ENCODE data around the gene EGFL7. TPM values are rescaled to one million over a fixed set of nuclear protein-coding genes. Genes with fewer than 3 reads are reported as not detected.

The EGFL7 gene
- polyA plus RNA-seq, 1 donor from 2014 or later, result not detected

GRCh38 chr9:136676920-136677686, 14.4 kb downstream of the EGFL7 start:
- H3K27me3 Mint-ChIP-seq, result no peaks in the 10 kb centered on the region

GRCh38 chr9:136678034-136678433, 15.3 kb downstream of the EGFL7 start:
- Mint-ChIP-seq H3K4me1 (peaks cover 0 to 3% (median 0%) of the 10 kb centered on the region in 3 donors), H3K36me3 (no peaks in the 10 kb centered on the region), H3K9me3 (no peaks in the 10 kb centered on the region), H3K27ac (no peak overlapping the region), H3K27me3 (no peaks in the 10 kb centered on the region), H3K4me3 (no peak overlapping the region)

More at GRCh38 chr9:136676920-136677686, 14.4 kb downstream of the EGFL7 start:
- Mint-ChIP-seq H3K36me3 (no peaks in the 10 kb centered on the region), H3K27ac (peak overlapping the region in 1 of 3 donors; percentile 46), H3K4me1 (peaks cover 0 to 3% (median 0%) of the 10 kb centered on the region in 3 donors), H3K9me3 (no peaks in the 10 kb centered on the region), H3K4me3 (no peak overlapping the region)

DNA sequence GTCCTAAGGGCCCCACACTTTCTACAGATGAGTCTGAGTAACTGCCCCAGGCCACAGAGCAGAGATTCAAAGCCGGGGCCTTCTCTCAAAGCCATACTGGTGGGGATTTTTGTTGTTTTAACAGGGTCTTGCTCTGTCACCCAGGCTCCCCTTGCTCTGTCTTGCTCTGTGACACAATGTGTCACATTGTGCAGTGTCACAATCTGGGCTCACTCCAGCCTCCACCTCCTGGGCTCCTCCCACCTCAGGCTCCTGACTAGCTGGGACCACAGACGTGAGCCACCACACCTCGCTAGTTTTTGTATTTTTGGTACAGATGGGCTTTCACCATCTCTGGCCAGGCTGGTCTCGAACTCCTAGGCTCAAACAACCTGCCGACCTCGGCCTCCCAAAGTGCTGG, 15.9 kb downstream of the EGFL7 start:
- Mint-ChIP-seq H3K4me3 (no peak overlapping the region), H3K36me3 (no peaks in the 10 kb centered on the region), H3K9me3 (no peaks in the 10 kb centered on the region), H3K27me3 (no peaks in the 10 kb centered on the region), H3K4me1 (peaks cover 0 to 3% (median 0%) of the 10 kb centered on the region in 3 donors), H3K27ac (no peak overlapping the region)

DNA sequence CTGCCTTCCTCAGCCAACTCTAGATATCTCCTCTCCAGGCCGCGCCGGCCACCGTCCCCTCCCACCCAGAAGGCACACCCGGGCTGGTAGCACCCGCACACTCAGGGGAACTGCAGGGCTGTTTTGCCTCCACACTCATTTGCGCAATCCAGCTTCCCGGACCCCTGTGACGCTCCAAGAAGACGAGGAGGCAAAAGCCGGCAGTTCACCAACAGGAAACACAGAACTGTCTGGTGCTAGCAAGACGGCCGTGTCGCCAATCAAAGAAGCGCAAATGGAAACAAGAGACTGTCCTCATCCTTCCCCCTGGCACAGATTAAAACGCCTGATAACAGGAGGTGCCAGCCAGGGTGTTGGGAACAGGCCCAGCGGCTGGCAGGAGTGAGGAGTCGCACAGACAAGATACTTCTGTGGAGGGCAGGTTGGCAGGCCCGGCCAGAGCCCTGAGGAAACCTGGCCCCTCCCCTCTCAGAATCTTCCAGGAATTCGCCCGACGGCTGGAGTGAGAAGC, 16.8 kb downstream of the EGFL7 start:
- no peaks in the 10 kb centered on the region for H3K9me3 Mint-ChIP-seq
- no peaks in the 10 kb centered on the region for H3K27me3 Mint-ChIP-seq
- H3K4me3 Mint-ChIP-seq, result peak overlapping the region in 1 of 4 donors; percentile 35
- no peak overlapping the region for H3K27ac Mint-ChIP-seq
- H3K4me1 Mint-ChIP-seq, result peaks cover 0 to 3% (median 0%) of the 10 kb centered on the region in 3 donors
- no peaks in the 10 kb centered on the region for H3K36me3 Mint-ChIP-seq

DNA sequence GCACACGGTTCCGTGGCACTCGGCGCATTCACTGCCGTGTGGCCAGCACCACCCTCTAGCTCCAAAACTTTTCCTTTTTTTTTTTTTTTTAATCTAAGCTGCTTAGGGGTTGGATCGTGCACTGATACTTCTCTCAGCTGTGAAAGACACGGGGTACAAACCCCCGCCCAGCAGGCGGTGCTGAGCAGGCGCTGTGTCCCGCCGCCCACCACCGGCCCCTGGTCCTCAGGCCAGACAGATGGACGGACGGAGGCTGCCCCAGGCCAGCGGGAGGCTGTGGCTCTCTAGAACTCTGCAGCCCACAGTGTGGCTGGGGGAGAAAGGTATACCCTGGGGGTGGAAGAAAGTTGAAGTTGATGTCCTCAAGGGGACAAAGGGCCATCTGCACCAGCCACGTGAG, 18.3 kb downstream of the EGFL7 start:
- Mint-ChIP-seq H3K27me3 (no peaks in the 10 kb centered on the region), H3K4me1 (peaks cover 0 to 3% (median 3%) of the 10 kb centered on the region in 3 donors), H3K4me3 (no peak overlapping the region), H3K9me3 (no peaks in the 10 kb centered on the region), H3K27ac (no peak overlapping the region), H3K36me3 (no peaks in the 10 kb centered on the region)

GRCh38 chr9:136681945-136682699, 19.4 kb downstream of the EGFL7 start:
- H3K4me1 Mint-ChIP-seq, result peaks cover 0 to 3% (median 3%) of the 10 kb centered on the region in 3 donors
- no peak overlapping the region for H3K27ac Mint-ChIP-seq
- H3K9me3 Mint-ChIP-seq, result no peaks in the 10 kb centered on the region
- no peaks in the 10 kb centered on the region for H3K27me3 Mint-ChIP-seq
- peak overlapping the region in 1 of 4 donors; percentile 7 for H3K4me3 Mint-ChIP-seq
- no peaks in the 10 kb centered on the region for H3K36me3 Mint-ChIP-seq

- Mint-ChIP-seq H3K4me3 (no peak overlapping the region), H3K27ac (no peak overlapping the region), H3K9me3 (no peaks in the 10 kb centered on the region), H3K4me1 (peaks cover 0 to 3% (median 3%) of the 10 kb centered on the region in 3 donors), H3K36me3 (no peaks in the 10 kb centered on the region), H3K27me3 (no peaks in the 10 kb centered on the region)
These were observed 20.0 kb downstream of the EGFL7 start for GRCh38 chr9:136682710-136683109.

DNA sequence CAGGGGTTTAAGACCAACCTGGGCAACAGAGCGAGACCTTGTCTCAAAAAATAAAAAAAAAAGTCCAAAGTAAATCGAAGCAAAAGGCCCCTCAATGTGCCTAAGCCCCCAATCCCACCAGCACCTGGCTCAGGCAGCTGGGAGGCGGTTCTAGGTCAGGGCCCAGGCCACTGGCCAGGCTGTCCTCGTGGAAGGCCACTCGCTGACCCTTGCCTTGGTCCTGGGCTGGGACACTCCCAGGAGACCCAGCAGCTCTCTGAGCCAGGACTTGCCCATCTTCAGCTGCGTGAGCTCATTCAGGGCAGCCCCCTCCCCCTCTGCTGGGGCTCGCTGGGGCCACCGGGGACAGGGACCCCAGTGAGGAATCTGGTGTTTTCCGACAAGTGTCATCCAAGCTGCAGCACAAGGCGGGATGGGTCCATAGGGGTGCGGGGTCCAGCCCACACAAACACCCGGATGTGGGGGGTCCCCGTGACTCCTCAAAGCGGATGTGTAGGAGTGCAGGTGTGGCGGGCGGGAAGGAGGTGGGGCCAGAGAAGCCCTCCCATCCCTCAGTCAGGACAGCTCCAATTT, 20.5 kb downstream of the EGFL7 start:
- no peak overlapping the region for H3K27ac Mint-ChIP-seq
- H3K9me3 Mint-ChIP-seq, result no peaks in the 10 kb centered on the region
- peak overlapping the region in 1 of 4 donors; percentile 8 for H3K4me3 Mint-ChIP-seq
- no peaks in the 10 kb centered on the region for H3K27me3 Mint-ChIP-seq
- H3K36me3 Mint-ChIP-seq, result no peaks in the 10 kb centered on the region
- H3K4me1 Mint-ChIP-seq, result peaks cover 3 to 7% (median 4%) of the 10 kb centered on the region in 3 donors

DNA sequence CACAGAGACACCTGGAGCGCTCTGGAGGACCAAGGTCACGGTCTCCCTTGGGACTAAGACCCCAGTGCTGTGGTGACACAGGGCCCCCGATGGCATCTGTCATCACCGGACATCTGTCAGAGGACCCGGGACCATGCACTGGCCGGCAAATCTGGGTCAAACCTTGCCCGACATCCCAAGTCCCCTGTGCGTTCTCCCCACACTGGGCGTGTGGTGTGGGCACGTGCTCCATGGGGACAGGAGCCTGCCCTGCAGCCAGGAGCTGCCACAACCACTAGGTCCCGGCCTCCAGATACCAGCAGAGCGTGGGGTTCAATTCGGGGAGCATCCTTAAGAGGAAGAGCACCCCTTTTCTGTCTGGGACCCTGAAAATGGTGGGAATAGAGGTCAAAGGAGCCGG, 21.0 kb downstream of the EGFL7 start:
- Mint-ChIP-seq H3K4me1 (peaks cover 5 to 8% (median 6%) of the 10 kb centered on the region in 3 donors), H3K27me3 (no peaks in the 10 kb centered on the region), H3K36me3 (no peaks in the 10 kb centered on the region), H3K9me3 (no peaks in the 10 kb centered on the region), H3K4me3 (peak overlapping the region in 1 of 4 donors; percentile 26), H3K27ac (no peak overlapping the region)

DNA sequence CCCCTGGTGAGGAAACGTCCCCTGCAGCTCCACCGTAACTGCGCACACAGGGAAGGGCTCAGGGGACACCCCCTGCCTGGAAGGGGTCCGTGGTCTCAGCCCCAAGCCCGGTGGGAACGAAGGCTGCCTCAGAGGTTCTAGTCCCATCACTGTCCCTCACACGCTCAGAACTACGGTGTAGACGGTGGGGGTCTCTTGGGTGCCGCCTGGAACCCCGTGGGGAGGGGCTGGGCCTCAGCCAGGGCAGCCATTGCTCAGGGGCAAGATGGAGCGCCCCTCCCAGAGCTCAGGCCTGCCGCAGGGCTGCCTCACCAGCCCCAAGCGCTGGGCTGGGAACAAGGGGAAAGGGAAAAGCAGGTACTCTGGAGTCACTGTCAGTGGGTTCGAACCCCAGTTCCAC, 21.6 kb downstream of the EGFL7 start:
- Mint-ChIP-seq H3K4me3 (peak overlapping the region in 1 of 4 donors; percentile 26), H3K27me3 (no peaks in the 10 kb centered on the region), H3K4me1 (peaks cover 5 to 7% (median 5%) of the 10 kb centered on the region in 3 donors), H3K27ac (peak overlapping the region in 1 of 3 donors; percentile 13), H3K36me3 (no peaks in the 10 kb centered on the region), H3K9me3 (no peaks in the 10 kb centered on the region)

GRCh38 chr9:136684799-136685198, 22.1 kb downstream of the EGFL7 start:
- H3K4me3 Mint-ChIP-seq, result peak overlapping the region in 2 of 4 donors; percentile 34 to 43

GRCh38 chr9:136685216-136685615, 22.5 kb downstream of the EGFL7 start:
- no peaks in the 10 kb centered on the region for H3K9me3 Mint-ChIP-seq
- no peaks in the 10 kb centered on the region for H3K36me3 Mint-ChIP-seq
- H3K27me3 Mint-ChIP-seq, result no peaks in the 10 kb centered on the region
- peak overlapping the region in 2 of 4 donors; percentile 29 to 67 for H3K4me3 Mint-ChIP-seq
- peaks cover 5 to 7% (median 5%) of the 10 kb centered on the region in 3 donors for H3K4me1 Mint-ChIP-seq
- H3K27ac Mint-ChIP-seq, result no peak overlapping the region

More at GRCh38 chr9:136684799-136685198, 22.1 kb downstream of the EGFL7 start:
- Mint-ChIP-seq H3K36me3 (no peaks in the 10 kb centered on the region), H3K4me1 (peaks cover 5 to 7% (median 5%) of the 10 kb centered on the region in 3 donors), H3K9me3 (no peaks in the 10 kb centered on the region), H3K27ac (peak overlapping the region in 1 of 3 donors; percentile 13), H3K27me3 (no peaks in the 10 kb centered on the region)

DNA sequence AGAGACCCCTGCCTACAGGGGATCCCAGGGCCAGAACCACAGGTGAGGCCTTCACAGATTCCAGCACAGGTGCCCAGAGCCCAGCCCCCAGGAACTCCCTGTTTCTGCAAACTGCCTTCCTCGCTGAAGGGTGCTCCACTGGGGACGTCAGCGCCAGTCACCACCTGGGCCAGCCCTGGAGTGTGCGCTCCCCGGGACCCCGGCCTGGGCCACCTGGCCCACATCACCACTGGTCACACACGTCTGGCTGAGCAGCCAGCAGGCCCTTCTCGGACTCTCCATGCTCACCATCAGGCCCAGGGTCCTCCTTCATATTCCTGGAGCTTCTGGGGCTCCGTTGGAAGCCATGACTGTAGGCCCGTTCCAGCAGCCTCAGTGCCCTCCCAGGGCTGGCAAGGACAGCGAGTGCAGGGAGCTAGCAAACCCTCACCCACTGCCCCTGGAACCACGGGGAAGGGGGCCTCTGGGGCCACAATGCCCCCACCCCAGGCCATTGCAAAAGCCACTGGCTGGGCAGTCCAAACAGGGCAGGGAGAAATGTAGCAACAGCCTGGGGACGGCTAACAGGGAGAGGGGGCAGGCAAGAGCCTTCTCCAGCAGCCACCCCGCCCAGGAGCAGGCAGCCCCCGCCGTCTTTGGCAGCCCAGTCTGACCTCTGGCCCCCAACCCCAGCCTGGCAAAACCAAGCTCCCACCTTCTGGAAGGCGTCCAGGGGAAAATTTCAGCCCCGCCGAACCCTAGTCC, 23.2 kb downstream of the EGFL7 start:
- Mint-ChIP-seq H3K36me3 (no peaks in the 10 kb centered on the region), H3K27ac (no peak overlapping the region), H3K9me3 (no peaks in the 10 kb centered on the region), H3K4me1 (peaks cover 5 to 7% (median 5%) of the 10 kb centered on the region in 3 donors), H3K4me3 (peak overlapping the region; percentile 76 to 90 (median 86)), H3K27me3 (peaks cover 1% of the 10 kb centered on the region)

- no peak overlapping the region for H3K27ac Mint-ChIP-seq
- H3K4me3 Mint-ChIP-seq, result peak overlapping the region; percentile 76 to 90 (median 86)
- H3K27me3 Mint-ChIP-seq, result peaks cover 1% of the 10 kb centered on the region
- H3K4me1 Mint-ChIP-seq, result peaks cover 5 to 7% (median 7%) of the 10 kb centered on the region in 3 donors
- no peaks in the 10 kb centered on the region for H3K9me3 Mint-ChIP-seq
- no peaks in the 10 kb centered on the region for H3K36me3 Mint-ChIP-seq
These were observed 23.7 kb downstream of the EGFL7 start for GRCh38 chr9:136686534-136686793.

Data from IgD-negative memory B cell (primary cell).